Ascending aorta (tissue), 2 donors: ENCODE results near the gene VAMP1. TPM values are rescaled to one million over a fixed set of nuclear protein-coding genes. Genes with fewer than 3 reads are reported as not detected.
A peak's percentile ranks its signal among the peaks of the same experiment; 100 is the strongest.

ENCODE experiments used
- DNase-seq, 2 donors: peaks; one replicate each; pipeline ENCODE4 v3.0.0-alpha.2; 2019; ENCODE audit warnings: low spot score in 2 of 2
- H3K27ac ChIP-seq, 2 donors: fragments of 200-600 bp; sonication (generic); one replicate each; pipeline ENCODE4 v1.5.1; 2016 to 2017; ENCODE audit warnings: mild to moderate bottlenecking in 1 of 2
- H3K27me3 ChIP-seq: fragments of 200-600 bp; sonication (generic); one replicate; pipeline ENCODE4 v1.5.1; 2017
- H3K36me3 ChIP-seq, 2 donors: fragments of 200-600 bp; sonication (generic); one replicate each; pipeline ENCODE4 v1.5.1; 2016
- H3K4me1 ChIP-seq, 2 donors: fragments of 200-600 bp; sonication (generic); one replicate each; pipeline ENCODE4 v1.5.1; 2016 to 2017; ENCODE audit warnings: mild to moderate bottlenecking in 1 of 2
- H3K4me3 ChIP-seq, 2 donors: fragments of 200-600 bp; sonication (generic); one replicate each; pipeline ENCODE4 v1.5.1; 2016 to 2017; ENCODE audit warnings: mild to moderate bottlenecking in 1 of 2
- H3K9me3 ChIP-seq, 2 donors: fragments of 200-600 bp; sonication (generic); one replicate each; pipeline ENCODE4 v1.5.1; 2016
- intact Hi-C: fragments of 100-400 bp; cut with DNase I; formaldehyde crosslinking; loops from one replicate; pipeline ENCODE4 v1.15.1; 2023
- total RNA-seq: library from RNA; depleted of rRNA; stranded (reverse); fragments of >200 nt; gene quantifications from one replicate; pipeline ENCODE4 v1.1.0, GENCODE V29; 2016
- TF ChIP-seq, protein P1 (sequence below), 3 experiments: fragments of 200-600 bp in 2 of 3; fragments of 450-650 bp in 1 of 3; sonication (generic) in 2 of 3; IDR thresholded peaks; one replicate each; pipeline ENCODE4 v1.5.1; 2016 to 2019; ENCODE audit warnings: antibody characterized with exemption in 3 of 3, mild to moderate bottlenecking in 1 of 3, moderate library complexity in 1 of 3

VAMP1 gene
- total RNA-seq, 1 donor from 2014 or later, result 17.1 TPM

DNA sequence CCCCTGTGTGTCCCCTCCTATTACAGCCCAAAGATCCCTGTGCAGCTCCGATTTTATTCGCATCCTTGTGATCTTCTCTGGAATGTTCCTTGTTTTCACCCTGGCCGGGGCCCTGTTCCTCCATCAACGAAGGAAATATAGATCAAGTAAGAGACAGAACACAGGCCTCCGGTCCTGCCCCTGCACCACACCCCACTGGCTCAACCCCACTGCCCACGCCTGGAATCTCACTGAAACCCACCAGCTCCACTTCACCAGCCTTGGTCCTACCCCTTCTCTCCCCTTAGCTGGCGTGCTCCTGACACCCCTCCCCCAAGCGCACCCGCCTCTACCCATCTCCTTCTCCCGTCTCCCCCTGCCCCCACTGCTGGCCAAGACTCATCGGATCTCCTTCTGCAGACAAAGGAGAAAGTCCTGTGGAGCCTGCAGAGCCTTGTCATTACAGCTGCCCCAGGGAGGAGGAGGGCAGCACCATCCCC is 19.6 kb downstream of the VAMP1 start:
- no peaks in the 10 kb centered on the region for H3K27me3 ChIP-seq
- no peaks in the 10 kb centered on the region for H3K9me3 ChIP-seq
- H3K4me1 ChIP-seq, result peaks cover 6 to 22% of the 10 kb centered on the region in 2 donors
- H3K4me3 ChIP-seq, result peak overlapping the region; percentile 69 to 74
- TF ChIP-seq, protein P1, sequence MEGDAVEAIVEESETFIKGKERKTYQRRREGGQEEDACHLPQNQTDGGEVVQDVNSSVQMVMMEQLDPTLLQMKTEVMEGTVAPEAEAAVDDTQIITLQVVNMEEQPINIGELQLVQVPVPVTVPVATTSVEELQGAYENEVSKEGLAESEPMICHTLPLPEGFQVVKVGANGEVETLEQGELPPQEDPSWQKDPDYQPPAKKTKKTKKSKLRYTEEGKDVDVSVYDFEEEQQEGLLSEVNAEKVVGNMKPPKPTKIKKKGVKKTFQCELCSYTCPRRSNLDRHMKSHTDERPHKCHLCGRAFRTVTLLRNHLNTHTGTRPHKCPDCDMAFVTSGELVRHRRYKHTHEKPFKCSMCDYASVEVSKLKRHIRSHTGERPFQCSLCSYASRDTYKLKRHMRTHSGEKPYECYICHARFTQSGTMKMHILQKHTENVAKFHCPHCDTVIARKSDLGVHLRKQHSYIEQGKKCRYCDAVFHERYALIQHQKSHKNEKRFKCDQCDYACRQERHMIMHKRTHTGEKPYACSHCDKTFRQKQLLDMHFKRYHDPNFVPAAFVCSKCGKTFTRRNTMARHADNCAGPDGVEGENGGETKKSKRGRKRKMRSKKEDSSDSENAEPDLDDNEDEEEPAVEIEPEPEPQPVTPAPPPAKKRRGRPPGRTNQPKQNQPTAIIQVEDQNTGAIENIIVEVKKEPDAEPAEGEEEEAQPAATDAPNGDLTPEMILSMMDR (IDR thresholded peaks at IDR 0.05), result no peak
- no peak for DNase-seq
- H3K36me3 ChIP-seq, result peaks cover 22 to 37% of the 10 kb centered on the region in 2 donors
- intact Hi-C loops, result loop anchor here (1.0 to 5.0 kb wide), 2 partner anchors 19 to 129 kb away; no protein-coding TSS in a partner anchor
- peak overlapping the region; percentile 90 to 95 for H3K27ac ChIP-seq

- intact Hi-C loops, result loop anchor here (5.0 kb wide), 1 partner anchor 128 kb away; no protein-coding TSS in a partner anchor
- peak overlapping the region; percentile 69 to 74 for H3K4me3 ChIP-seq
- TF ChIP-seq, protein P1 (IDR thresholded peaks at IDR 0.05), result no peak
- H3K4me1 ChIP-seq, result peaks cover 6 to 22% of the 10 kb centered on the region in 2 donors
- no peaks in the 10 kb centered on the region for H3K27me3 ChIP-seq
- H3K27ac ChIP-seq, result peak overlapping the region; percentile 90 to 95
- no peaks in the 10 kb centered on the region for H3K9me3 ChIP-seq
- peaks cover 22 to 42% of the 10 kb centered on the region in 2 donors for H3K36me3 ChIP-seq
- peak in 1 of 2 donors; percentile 52 for DNase-seq
Observed at GRCh38 chr12:6450091-6450868, 20.2 kb downstream of the VAMP1 start.

GRCh38 chr12:6444704-6445688 is 25.5 kb downstream of the VAMP1 start, which contains the start of gene CD27:
TSS of gene CD27 (plus strand) at chr12:6444955. CDS start at chr12:6445096, 141 bp downstream.
- intact Hi-C loops, result no loop called here
- Histone ChIP-seq H3K27me3 (no peaks in the 10 kb centered on the region), H3K9me3 (no peaks in the 10 kb centered on the region), H3K36me3 (peaks cover 22 to 51% of the 10 kb centered on the region in 2 donors), H3K27ac (no peak within 1 kb of the TSS), H3K4me1 (peaks cover 0 to 2% of the 10 kb centered on the region in 2 donors), H3K4me3 (no peak within 1 kb of the TSS)
- TF ChIP-seq, protein P1 (IDR thresholded peaks at IDR 0.05), result no peak
- DNase-seq, result no peak

- H3K4me1 ChIP-seq, result no peaks in the 10 kb centered on the region
- no peaks in the 10 kb centered on the region for H3K9me3 ChIP-seq
- intact Hi-C loops, result no loop called here
- no peak overlapping the region for H3K4me3 ChIP-seq
- TF ChIP-seq, protein P1 (IDR thresholded peaks at IDR 0.05), result no peak
- no peak overlapping the region for H3K27ac ChIP-seq
- peaks cover 25 to 51% of the 10 kb centered on the region in 2 donors for H3K36me3 ChIP-seq
- no peak for DNase-seq
- no peaks in the 10 kb centered on the region for H3K27me3 ChIP-seq
Observed at GRCh38 chr12:6444031-6444430, 26.4 kb downstream of the VAMP1 start.

GRCh38 chr12:6443361-6443983 is 27.0 kb downstream of the VAMP1 start:
- TF ChIP-seq, protein P1 (IDR thresholded peaks at IDR 0.05), result no peak
- Histone ChIP-seq H3K27me3 (no peaks in the 10 kb centered on the region), H3K36me3 (peaks cover 25 to 51% of the 10 kb centered on the region in 2 donors), H3K27ac (no peak overlapping the region), H3K4me3 (no peak overlapping the region), H3K4me1 (no peaks in the 10 kb centered on the region), H3K9me3 (no peaks in the 10 kb centered on the region)
- no peak for DNase-seq
- intact Hi-C loops, result no loop called here
